HG03196 (cell line): ENCODE data around the gene GATAD2B.
A peak's percentile ranks its signal among the peaks of the same experiment; 100 is the strongest.
"Not testable (repeated sequence)": the region's sequence is repeated elsewhere in the genome, so short reads cannot be mapped to it uniquely, and the experiment has no call there.

Source experiments
- ATAC-seq: cut with Tn5 transposase; IDR thresholded peaks from one replicate; pipeline ENCODE4 v1.9.1; 2021; ENCODE audit not compliant: unreplicated experiment

Gene GATAD2B

DNA sequence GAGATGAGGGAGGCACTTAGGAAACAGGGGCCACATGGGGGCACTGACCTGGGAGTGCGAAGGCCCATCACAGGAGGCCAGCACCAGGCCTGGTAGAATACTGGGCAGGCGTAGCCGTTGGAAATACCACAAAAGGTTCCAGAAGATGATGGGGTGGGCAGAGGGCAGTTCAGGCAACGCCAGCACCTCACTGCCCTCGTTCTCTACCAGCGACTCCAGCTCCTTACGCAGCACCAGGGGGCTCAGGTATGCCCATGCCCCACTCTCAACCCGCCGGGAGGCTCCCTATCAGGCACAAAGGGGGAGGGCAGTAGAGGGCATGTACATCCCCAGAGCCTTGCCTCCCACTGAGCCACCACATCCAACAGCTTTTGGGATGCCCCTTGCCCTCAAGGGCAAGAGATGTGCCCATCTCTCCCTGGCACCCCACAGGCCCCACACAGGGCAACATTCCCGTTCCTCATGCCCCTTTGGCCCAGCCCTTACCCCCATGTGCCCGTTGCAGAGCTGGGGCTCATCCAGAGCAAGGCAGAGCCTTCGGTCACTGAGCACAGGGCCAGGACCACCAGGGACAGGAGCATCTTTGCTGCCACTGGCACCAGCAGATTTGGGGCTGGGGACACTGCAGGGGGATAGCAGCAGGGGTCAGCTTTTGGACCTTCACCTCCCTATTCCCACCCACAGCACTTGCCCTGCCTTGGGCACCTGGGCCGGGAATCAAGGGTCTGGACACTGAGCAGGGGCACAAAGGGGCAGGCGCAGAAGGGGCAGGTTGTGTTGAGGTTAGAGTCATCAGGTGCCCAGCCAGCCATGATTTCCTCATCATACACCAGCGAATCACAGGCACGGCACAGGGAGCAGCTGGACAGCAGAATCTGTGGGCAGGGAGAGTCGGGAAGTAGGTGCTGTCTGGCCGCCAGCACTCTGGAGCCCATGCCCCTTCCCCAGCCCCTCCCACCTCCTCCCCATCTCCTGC lies 9.7 kb upstream of the GATAD2B start:
- ATAC-seq: no peak

DNA sequence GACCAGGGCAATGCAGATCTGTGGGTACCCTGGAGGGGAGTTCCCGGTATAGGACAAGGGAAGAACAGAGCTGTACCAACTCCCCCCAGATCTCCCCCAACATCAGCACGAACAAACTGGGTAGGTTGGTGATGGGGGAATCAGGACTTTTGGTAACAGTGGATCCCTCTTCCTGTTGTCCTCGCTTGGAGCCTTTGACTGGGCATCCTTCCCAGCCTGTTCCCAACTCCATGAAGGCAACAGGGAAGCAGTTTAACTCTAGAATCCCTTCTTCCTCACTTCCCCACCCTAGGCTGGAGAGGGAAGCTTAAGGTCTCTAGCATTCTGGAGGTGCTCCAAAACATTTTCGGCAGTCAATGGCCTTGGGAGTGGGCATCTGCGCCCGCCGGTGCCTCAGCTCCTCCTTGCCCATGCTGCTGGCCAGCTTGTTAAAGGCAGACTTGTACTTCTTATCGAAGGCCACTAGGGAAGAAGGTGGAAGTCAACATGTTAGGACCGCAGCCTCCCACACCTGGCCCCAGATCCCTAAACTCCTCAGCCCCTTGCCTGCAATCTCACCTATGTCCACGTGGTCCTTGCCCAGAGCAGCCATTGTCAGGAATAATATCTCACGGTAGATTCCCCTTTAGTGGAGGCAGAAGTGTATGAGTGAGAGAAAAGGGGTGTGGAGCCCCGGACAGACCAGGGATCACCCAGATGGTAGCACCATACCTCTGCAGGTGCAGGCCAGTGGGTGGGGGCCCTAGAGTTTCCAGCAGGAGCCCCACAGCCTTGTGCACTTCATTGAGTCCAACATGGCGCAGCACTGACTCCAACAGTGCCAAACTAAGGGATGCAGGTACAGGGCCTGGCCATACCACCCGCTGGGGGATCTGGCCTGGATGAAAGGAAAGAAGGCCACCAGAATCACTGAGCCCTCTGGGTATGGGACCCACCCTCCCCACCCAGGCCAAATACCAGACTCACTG lies 7.5 kb upstream of the GATAD2B start:
- no peak for ATAC-seq

GRCh38 chr1:153929426-153929825 lies 6.7 kb upstream of the GATAD2B start:
- ATAC-seq: no peak

DNA sequence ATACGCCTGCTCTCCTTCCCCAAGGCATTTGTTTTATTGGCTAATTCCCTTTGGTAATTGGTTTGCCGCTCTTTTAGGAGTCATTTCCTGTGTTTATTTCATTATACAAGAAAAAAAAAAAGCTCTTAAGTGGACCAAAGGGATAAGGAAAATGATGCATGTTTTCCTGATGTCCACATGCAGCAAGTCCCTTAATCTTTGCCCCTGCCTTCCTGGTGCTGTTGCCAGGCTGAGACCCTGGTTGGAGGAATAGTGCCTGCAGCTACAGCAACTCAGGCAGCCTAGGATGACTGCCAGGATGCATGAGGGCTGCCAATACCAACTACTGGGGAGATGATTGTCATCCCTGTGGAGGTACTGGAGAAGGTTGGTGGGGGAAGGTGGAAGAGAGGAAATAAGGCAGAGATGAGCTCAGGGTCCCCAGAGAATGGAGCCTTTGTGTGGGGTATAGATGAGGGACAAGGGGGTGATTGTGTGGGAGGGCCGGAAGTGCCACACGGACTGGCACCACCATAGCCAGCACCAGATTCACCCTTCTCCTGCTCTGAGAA lies 6.1 kb upstream of the GATAD2B start:
- ATAC-seq: no peak

GRCh38 chr1:153928245-153928644 lies 5.5 kb upstream of the GATAD2B start:
- no peak for ATAC-seq

DNA sequence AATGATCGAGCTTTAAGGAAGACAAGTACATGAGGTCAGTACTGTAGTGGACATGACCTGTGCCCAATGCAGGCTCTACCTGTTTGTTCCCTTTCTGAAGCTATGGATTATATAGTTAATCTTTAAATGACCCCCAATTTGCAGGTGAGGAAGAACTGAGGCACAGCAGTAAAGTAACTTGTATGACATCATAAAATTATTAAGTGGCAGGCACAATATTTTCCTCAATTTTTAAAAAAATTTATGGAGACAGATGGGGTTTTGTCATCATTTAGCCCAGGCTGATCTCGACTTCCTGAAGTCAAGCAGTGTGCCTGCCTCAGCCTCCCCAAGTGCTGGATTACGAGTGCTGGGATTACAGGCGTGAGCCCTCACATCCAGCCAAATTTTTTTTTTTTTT lies 3.6 kb upstream of the GATAD2B start:
- ATAC-seq: no peak

DNA sequence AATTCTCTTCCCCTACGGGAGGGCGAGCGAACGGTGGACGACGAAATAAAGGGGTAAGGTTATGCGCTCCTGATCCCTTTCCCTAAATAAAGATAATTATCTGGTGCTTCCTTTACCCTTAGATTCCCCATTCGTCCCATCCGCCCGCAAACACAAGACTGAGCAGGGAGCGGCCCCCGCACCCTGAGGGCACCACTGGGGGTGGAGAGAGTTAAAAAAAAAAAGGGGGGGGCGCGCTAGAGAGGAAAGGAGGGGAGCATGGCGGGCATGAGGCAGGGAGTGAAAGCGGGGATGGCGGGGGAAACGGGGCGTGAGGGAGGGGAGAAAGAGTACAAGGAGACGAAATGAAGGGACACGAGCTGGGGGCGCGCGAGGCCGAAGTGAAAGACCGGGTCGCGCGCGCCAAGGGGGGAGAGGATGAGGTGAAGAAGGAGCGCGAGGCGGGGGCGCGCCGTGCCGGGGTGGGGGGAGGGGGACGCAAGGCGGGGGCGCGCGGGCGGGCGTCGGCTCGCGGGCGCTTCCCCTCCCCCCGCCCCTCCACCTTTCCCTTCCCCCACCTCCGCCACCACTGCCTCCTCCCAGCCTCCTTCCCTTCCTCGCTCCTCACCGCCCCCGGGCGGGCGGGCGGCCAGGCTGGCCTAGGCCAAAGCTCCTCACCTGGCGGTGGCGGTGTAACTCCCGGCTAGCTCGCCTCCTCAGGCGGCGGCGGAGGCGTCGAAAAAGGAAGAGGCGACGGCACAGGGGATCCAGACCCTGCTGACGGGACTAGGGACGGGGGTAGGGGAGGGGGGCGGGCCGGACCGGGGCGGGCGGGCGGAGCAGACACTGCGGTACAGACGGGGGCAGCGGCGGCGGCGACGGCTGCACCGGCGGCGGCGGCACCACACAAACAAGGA lies 448 bp downstream of the GATAD2B start:
- peak; percentile 26 for ATAC-seq

DNA sequence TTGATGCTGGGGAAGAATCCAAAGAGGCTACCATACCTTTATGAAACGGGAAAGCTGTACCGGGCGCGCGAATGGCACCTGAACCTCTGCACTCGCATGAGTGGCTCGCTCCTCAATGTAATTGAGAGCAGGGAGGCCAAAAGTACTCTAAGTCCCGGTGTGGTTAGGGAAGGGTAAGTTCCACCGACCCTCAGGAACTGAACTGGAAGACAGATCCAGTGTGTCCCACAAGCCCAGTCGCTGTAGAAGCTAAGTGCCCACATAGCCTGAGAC lies 1.0 kb downstream of the GATAD2B start:
- no peak for ATAC-seq

- ATAC-seq: no peak
These were observed 1.5 kb downstream of the GATAD2B start for GRCh38 chr1:153921080-153921802.

GRCh38 chr1:153919876-153920852 lies 2.6 kb downstream of the GATAD2B start:
- ATAC-seq: no peak

DNA sequence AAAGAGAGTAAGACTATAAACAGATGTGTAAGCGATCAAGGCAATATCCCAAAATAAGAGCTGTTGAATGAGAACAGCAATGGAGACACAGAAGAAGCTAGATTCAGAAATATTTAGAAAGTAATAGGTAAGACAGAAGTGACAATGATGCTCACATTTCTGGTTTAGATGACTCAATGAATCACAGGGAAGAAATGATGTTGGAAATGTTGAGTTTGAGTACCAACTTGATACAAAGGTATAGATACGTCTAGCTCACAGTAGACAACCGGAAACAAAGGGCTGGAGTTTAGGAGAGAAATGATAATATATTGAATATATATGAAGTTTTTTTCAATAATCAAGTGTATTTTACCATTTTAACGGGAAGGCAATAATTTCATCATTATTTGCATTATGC lies 6.5 kb downstream of the GATAD2B start:
- ATAC-seq: no peak

GRCh38 chr1:153912349-153912748 lies 10.4 kb downstream of the GATAD2B start:
- no peak for ATAC-seq

GRCh38 chr1:153910560-153910959 lies 12.2 kb downstream of the GATAD2B start:
- ATAC-seq: not testable (repeated sequence)

DNA sequence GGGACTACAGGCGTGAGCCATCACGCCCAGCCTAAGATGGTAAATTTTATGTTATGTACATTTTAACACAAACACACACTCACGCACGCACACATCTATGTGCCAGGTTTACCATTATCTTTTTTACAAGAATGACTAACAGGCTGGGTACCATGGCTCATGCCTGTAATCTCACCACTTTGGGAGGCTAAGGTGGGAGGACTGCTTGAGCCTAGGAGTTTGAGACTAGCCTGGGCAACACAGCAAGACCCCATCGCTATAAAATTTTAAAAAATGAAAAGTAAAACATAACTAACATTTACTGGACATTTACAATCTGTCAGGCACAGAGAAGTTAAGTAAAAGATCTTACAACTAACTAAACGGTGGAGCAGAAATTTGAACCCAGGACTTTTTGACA lies 14.7 kb downstream of the GATAD2B start:
- ATAC-seq: no peak

GRCh38 chr1:153907134-153907533 lies 15.6 kb downstream of the GATAD2B start:
- no peak for ATAC-seq

GRCh38 chr1:153906396-153906795 lies 16.4 kb downstream of the GATAD2B start:
- ATAC-seq: no peak

GRCh38 chr1:153905908-153906307 lies 16.9 kb downstream of the GATAD2B start:
- ATAC-seq: not testable (repeated sequence)

DNA sequence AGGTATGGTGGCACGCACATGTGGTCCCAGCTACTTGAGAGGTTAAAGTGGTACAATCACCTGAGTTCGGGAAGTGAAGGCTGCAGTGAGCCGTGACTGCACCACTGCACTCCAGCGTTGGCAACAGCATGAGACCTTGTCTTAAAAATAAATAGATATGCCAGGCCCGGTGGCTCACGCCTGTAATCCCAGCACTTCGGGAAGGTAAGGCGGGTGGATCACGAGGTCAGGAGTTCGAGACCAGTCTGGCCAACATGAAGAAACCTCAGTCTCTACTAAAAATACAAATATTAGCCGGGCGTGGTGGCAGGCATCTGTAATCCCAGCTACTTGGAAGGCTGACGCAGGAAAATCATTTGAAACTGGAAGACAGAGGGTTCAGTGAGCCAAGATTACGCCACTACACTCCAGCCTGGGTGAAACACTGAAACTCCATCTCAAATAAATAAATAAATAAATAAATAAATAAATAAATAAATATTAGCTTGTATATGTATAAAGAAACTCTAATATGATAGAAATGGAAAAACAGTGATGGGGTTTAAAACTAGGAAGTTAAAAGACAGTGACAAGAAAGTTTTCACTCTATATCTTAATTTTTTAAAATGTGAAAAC lies 18.8 kb downstream of the GATAD2B start:
- ATAC-seq: no peak
